Fibroblast of villous mesenchyme (primary cell): ENCODE results near the gene ANKRD61. TPM values are rescaled to one million over a fixed set of nuclear protein-coding genes. Genes with fewer than 3 reads are reported as not detected.
A peak's percentile ranks its signal among the peaks of the same experiment; 100 is the strongest.

ENCODE experiments used
- DNase-seq: peaks from one replicate; pipeline ENCODE4 v3.0.0-alpha.2; 2010; ENCODE audit warnings: low read depth
- H3K4me3 ChIP-seq: 2 replicates; pipeline ENCODE4 v1.5.1; 2011; ENCODE audit warnings: low read depth, mild to moderate bottlenecking, low read length
- total RNA-seq: library from RNA; depleted of rRNA; stranded (reverse); fragments of >200 nt; gene quantifications from 2 replicates; pipeline ENCODE4 v1.2.3, GENCODE V29; 2012
- TF ChIP-seq, protein P1 (sequence below): IDR thresholded peaks from 2 replicates; pipeline ENCODE4 v1.5.1; 2012; ENCODE audit warnings: low read depth, mild to moderate bottlenecking, low read length; ENCODE audit not compliant: insufficient read depth

ANKRD61 gene
- total RNA-seq, 1 donor, result not detected

DNA sequence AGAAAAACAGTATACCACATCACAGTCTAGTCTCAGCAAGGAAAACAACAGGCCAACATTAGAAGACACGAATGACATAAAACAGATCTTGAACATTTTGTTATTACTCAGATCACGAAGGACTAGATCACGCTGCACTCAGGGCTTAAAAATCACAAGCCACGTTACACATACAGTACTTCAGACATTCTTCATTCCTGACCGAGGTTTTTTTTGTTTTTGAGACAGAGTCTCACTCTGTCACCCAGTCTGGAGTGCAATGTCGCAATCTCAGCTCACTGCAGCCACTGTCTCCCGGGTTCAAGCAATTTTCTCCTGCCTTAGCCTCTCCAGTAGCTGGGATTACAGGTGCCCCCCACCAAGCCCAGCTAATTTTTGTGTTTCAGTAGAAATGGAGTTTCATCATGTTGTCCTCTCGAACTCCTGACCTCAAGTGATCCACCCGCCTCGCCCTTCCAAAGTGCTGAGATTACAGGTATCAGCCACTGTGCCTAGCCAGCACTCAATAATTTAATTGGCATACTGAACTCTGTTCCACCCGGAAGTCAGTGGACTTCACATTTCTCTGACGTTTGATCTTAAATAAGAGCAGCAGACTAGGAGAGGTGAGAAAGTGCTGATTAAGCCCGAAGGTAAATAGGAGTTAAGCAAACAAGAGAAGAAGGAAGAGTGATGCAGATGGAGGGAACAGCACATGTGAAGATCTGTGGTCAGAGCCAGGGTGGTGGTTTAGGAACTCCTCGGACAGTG lies 18.6 kb upstream of the ANKRD61 start:
- peak; percentile 85 for DNase-seq
- TF ChIP-seq, protein P1, sequence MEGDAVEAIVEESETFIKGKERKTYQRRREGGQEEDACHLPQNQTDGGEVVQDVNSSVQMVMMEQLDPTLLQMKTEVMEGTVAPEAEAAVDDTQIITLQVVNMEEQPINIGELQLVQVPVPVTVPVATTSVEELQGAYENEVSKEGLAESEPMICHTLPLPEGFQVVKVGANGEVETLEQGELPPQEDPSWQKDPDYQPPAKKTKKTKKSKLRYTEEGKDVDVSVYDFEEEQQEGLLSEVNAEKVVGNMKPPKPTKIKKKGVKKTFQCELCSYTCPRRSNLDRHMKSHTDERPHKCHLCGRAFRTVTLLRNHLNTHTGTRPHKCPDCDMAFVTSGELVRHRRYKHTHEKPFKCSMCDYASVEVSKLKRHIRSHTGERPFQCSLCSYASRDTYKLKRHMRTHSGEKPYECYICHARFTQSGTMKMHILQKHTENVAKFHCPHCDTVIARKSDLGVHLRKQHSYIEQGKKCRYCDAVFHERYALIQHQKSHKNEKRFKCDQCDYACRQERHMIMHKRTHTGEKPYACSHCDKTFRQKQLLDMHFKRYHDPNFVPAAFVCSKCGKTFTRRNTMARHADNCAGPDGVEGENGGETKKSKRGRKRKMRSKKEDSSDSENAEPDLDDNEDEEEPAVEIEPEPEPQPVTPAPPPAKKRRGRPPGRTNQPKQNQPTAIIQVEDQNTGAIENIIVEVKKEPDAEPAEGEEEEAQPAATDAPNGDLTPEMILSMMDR, result no peak
- H3K4me3 ChIP-seq, result no peak overlapping the region

- TF ChIP-seq, protein P1, result no peak
- H3K4me3 ChIP-seq, result no peak overlapping the region
- DNase-seq, result peak; percentile 95
Measured at GRCh38 chr7:6015917-6016652, 15.1 kb upstream of the ANKRD61 start.

GRCh38 chr7:6016653-6016966 lies 14.6 kb upstream of the ANKRD61 start:
- no peak overlapping the region for H3K4me3 ChIP-seq
- DNase-seq, result no peak
- TF ChIP-seq, protein P1, result no peak

DNA sequence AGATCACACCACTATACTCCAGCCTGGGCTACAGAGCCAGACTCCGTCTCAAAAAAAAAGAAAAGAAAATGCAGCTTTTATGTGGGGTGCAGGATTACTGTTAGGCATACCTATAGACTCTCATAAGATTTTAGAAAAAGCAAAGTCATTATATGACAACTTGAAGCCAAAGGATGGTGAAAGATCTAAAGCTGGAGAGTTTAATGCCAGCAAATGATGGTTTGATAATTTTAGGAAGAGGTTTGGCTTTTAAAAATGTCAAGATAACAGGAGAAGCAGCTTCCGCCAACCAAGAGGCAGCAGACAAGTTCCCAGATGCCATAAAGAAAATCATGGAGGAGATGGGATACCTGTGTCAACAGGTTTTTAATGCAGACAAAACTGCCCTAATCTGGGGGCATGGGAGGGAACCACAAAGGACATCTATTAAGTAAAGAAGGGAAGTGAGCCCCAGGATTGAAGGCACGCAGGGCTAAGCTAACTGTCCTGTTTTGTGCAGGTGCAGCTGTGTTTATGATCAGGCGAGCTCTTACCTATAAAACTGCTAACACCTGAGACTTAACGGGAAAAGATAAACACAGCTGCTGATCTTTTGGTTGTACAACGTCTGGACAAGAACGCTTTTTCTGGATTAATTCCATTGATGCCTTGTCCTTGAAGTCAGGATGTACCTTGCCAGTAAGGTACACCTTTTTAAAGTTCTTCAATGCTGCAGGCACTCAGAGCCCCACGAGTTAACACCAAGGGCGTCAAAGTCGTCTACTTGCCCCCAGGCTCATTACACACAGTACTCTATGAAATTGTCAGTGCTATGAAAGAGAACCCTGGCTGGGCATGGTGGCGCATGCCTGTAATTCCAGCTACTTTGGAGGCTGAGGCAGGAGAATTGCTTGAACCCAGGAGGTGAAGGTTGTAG lies 10.5 kb upstream of the ANKRD61 start:
- TF ChIP-seq, protein P1, result no peak
- DNase-seq, result no peak
- H3K4me3 ChIP-seq, result no peak overlapping the region

DNA sequence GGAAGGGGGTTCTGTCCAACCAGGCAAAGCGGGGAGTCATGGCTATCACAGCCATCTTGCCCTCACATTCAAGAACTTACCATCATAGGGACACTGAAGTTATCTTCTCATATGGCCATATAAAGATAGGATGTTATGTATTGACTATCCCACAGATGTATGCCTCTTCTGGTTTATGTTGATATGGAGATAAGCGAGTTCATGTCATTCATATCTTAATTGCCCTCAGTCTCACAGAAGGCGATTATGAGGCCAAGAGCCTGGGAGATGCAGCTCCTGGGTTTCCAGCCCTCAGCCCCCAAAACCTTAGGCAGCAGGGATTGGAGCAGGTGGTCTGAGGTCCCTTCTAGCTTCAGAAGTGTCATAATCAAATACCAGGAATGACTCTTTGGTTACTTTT lies 8.5 kb upstream of the ANKRD61 start:
- TF ChIP-seq, protein P1, result no peak
- DNase-seq, result no peak
- H3K4me3 ChIP-seq, result no peak overlapping the region

GRCh38 chr7:6023974-6024435 lies 7.2 kb upstream of the ANKRD61 start:
- H3K4me3 ChIP-seq, result no peak overlapping the region
- DNase-seq, result no peak
- TF ChIP-seq, protein P1, result no peak
